Fibroblast of skin of scalp (primary cell): ENCODE data around the gene DOP1A.
A peak's percentile ranks its signal among the peaks of the same experiment; 100 is the strongest.

ENCODE experiments used
- DNase-seq: peaks from one replicate; pipeline ENCODE4 v3.0.0-alpha.2; 2013

The DOP1A gene

GRCh38 chr6:83215131-83216047 lies 147.9 kb downstream of the DOP1A start:
- peak; percentile 82 for DNase-seq

GRCh38 chr6:83216806-83217205 lies 149.3 kb downstream of the DOP1A start:
- no peak for DNase-seq
